SIG-M5 treated with dmso at 0.1 percent for 504 hours (cell line): ENCODE data around the gene MIEF1.
"Not testable (repeated sequence)": the region's sequence is repeated elsewhere in the genome, so short reads cannot be mapped to it uniquely, and the experiment has no call there.

ENCODE experiments used
- DNase-seq: peaks from one replicate; lab custom pipeline; 2025; ENCODE audit not compliant: unreplicated experiment; lab: John Stamatoyannopoulos, UW

MIEF1 gene

DNA sequence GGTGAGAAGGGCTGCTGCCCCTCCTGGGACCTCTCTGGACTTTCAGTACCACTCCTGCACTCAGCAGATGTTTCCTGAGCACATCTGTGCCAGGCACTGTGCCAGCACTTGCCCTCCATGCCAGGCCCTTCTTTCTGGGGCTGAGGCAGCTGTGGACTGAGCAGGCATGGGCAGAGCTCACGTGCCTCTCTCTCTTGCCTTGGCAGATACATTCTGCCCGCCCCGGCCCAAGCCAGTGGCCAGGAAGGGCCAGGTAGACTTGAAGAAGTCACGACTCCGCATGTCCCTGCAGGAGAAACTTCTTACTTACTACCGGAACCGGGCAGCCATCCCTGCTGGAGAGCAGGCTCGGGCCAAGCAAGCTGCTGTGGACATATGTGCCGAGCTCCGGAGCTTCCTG lies 9.9 kb downstream of the MIEF1 start:
- DNase-seq, result no peak

DNA sequence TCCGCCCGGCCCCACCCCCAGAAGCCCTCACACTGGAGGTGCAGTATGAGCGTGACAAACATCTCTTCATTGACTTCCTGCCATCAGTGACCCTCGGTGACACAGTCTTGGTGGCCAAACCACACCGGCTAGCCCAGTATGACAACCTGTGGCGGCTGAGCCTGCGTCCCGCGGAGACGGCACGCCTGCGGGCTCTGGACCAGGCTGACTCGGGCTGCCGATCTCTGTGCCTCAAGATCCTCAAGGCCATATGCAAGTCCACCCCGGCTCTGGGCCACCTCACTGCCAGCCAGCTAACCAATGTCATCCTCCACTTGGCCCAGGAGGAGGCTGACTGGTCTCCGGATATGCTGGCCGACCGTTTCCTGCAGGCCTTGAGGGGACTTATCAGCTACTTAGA lies 11.7 kb downstream of the MIEF1 start:
- DNase-seq, result no peak

GRCh38 chr22:39514373-39514973 lies 12.4 kb downstream of the MIEF1 start:
- peak; percentile 68 for DNase-seq

GRCh38 chr22:39515266-39516050 lies 13.4 kb downstream of the MIEF1 start:
- DNase-seq, result no peak

DNA sequence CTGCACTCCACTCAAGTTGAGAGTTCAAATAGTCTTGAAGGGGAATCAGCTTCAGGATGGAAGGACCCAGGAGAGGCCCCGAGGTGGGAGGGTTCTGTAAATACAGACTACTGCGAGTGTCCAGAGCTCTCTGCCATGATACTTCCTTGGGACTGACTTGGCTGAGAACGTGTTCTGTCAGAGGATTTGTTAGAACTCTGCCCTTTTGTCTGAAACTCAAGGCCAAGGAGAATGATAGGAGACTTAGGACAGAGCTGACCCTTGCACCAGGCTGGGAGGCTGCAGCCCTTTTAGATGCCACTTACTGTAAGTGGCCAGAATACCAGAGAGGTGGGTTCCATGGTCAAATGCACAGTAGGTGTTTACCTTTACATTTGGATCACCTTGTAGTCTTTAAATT lies 15.4 kb downstream of the MIEF1 start:
- DNase-seq, result no peak

- DNase-seq, result no peak
Measured at GRCh38 chr22:39518144-39518786, 16.2 kb downstream of the MIEF1 start.

DNA sequence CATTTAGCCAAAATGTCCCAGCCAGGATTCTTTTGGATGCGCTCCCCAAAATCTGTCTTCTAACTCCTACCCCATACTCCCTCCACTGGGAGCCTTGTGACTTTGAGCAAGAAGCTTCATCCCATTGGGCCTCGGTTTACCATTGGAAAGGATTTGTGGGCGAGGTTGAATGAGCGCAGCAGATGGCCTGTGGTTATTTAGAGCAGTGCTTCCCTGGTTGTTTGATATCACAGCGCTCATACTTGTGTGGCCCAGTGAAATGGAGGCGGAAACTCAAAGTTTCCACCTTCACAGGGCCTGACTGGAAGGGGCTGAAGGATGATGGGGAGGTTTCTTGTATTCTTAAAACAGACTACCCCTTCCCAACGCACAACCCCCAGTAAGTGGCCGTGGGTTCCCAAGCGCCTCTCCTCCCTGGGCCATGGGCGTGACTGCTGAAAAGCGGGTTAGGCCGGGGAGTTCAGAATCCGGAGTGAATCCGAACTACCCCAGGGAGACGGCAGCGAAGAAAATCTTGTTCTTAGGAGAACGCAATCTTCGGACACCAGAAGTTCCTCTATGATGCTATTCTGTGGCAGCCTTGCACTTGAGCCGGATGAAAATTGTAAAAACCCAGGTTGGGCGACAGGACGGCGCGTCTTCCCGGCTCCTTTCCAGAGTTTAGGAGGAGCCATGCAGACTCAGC lies 17.0 kb downstream of the MIEF1 start:
- peak; percentile 63 for DNase-seq

DNA sequence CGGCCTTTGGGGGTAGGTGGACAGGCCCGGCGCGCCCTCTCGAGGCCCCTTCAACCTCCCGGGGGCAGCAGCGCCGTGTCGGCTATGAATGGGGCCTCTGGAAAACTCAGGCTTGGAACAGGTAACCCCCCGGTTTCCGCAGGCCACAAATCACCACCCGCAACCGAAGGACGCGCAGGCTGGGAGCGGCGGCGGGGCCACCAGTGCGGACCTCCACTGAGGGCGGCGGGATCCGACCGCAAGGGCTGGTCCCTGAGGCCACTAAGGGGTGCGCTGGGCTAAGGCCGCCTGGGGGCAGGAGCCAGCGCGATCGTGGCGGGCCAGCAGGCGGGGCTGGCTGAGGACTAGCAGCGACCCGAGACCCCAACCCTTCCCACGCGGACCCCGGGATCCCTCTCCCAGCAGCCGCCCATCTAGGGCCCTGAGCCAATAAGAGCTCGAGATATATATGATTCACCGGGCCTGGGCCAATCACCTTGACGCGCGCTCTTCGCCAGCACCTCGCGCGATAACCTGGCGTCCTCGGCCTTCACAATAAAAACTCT lies 17.7 kb downstream of the MIEF1 start:
- DNase-seq, result peak; percentile 97

DNA sequence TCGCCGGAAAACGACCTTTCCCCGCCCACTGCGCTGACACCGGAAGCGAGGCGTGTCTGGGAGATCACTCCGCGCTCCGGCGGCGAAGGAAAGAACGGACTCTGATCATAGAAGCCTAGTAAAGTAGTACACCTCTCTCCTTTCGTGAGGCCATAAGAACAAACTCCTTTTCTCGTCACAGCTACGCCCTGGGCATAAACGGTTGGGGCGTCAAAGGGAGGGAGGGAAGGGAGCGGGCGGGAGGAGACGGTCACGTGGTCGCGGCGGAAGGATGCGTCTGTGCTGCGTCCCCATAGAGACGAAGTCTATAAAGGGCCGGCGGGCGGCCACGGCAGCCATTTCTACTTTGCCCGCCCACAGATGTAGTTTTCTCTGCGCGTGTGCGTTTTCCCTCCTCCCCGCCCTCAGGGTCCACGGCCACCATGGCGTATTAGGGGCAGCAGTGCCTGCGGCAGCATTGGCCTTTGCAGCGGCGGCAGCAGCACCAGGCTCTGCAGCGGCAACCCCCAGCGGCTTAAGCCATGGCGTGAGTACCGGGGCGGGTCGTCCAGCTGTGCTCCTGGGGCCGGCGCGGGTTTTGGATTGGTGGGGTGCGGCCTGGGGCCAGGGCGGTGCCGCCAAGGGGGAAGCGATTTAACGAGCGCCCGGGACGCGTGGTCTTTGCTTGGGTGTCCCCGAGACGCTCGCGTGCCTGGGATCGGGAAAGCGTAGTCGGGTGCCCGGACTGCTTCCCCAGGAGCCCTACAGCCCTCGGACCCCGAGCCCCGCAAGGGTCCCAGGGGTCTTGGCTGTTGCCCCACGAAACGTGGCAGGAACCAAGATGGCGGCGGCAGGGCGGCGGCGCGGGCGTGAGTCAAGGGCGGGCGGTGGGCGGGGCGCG lies 18.4 kb downstream of the MIEF1 start, which contains the start of gene ATF4:
Gene ATF4, plus strand, starts transcription at position 337 of the 880 bp plus-strand sequence. CDS start 884 bp downstream, outside the sequence.
- peak; percentile 55 for DNase-seq

DNA sequence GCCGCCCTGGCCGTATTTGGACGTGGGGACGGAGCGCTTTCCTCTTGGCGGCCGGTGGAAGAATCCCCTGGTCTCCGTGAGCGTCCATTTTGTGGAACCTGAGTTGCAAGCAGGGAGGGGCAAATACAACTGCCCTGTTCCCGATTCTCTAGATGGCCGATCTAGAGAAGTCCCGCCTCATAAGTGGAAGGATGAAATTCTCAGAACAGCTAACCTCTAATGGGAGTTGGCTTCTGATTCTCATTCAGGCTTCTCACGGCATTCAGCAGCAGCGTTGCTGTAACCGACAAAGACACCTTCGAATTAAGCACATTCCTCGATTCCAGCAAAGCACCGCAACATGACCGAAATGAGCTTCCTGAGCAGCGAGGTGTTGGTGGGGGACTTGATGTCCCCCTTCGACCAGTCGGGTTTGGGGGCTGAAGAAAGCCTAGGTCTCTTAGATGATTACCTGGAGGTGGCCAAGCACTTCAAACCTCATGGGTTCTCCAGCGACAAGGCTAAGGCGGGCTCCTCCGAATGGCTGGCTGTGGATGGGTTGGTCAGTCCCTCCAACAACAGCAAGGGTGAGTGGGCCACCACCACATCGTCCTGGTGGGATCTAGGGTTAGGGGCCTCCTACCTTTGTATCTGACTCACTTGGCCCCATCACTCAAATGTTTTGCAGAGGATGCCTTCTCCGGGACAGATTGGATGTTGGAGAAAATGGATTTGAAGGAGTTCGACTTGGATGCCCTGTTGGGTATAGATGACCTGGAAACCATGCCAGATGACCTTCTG lies 19.2 kb downstream of the MIEF1 start:
- DNase-seq, result peak; percentile 42

DNA sequence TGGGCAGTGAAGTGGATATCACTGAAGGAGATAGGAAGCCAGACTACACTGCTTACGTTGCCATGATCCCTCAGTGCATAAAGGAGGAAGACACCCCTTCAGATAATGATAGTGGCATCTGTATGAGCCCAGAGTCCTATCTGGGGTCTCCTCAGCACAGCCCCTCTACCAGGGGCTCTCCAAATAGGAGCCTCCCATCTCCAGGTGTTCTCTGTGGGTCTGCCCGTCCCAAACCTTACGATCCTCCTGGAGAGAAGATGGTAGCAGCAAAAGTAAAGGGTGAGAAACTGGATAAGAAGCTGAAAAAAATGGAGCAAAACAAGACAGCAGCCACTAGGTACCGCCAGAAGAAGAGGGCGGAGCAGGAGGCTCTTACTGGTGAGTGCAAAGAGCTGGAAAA lies 20.0 kb downstream of the MIEF1 start:
- DNase-seq, result not testable (repeated sequence)

GRCh38 chr22:39522567-39523300 lies 20.6 kb downstream of the MIEF1 start:
- DNase-seq, result no peak

GRCh38 chr22:39524089-39524752 lies 22.1 kb downstream of the MIEF1 start:
- peak; percentile 18 for DNase-seq

GRCh38 chr22:39524753-39525657 lies 22.9 kb downstream of the MIEF1 start:
- DNase-seq, result no peak

GRCh38 chr22:39525658-39525975 lies 23.5 kb downstream of the MIEF1 start:
- DNase-seq, result no peak

- peak; percentile 33 for DNase-seq
Measured at GRCh38 chr22:39526736-39527171, 24.7 kb downstream of the MIEF1 start.

GRCh38 chr22:39527481-39527961 lies 25.4 kb downstream of the MIEF1 start:
- no peak for DNase-seq
